Muscle of arm (tissue), 12 donors: ENCODE measurements around the gene EGFLAM. TPM values are rescaled to one million over a fixed set of nuclear protein-coding genes. Genes with fewer than 3 reads are reported as not detected.
"Not testable (repeated sequence)": the region's sequence is repeated elsewhere in the genome, so short reads cannot be mapped to it uniquely, and the experiment has no call there.

Experiments used
- DNase-seq: peaks from one replicate; pipeline ENCODE4 v3.0.0-alpha.2; 2013
- polyA plus RNA-seq, 12 donors: library from polyadenylated mRNA; unstranded; fragments of 120-200 nt; gene quantifications; one replicate each; pipeline ENCODE4 v1.2.1, GENCODE V29; 2013; ENCODE audit not compliant: insufficient read length in 12 of 12

The EGFLAM gene
- polyA plus RNA-seq, 12 donors, result 33.7 to 61.3 (median 49.3) TPM; not detected in 1

DNA sequence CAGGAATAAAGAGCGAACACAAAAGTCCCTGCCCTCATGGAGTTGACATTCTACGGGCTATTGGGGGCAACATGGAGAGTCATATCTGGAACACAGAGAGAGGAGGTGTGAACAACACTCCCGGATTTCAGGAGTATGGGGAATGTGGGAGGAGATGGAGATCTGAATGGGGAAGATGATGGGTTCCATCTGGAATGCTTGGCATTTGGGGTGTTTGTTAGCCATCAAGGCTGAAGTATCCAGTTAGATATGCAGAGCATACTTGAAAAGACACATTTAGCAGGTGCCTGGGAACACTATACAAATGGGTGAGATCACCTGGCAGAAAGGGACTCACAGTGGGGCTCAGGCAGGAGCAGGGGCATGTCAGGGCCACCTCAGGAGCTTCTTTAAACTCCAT lies 61.1 kb downstream of the EGFLAM start:
- DNase-seq, result no peak

DNA sequence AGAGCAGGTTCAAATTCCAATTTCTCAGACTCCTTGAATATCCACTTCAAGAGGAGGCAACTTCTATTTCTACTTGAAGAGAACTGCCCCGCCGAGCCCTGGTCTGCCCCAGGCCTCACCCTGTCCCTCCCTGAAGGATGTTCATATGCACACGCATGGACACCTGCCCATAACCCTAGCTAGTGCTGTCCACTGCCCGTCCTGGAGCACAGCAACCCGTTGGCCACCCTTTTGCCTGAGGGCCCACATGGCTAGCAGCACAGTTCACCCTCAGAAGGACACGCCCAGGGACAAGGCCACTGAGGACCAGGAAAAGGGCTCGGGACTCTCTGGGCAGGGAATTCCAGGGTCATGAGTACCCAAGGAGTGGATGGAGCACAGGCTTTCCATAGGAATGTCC lies 63.6 kb downstream of the EGFLAM start:
- no peak for DNase-seq

DNA sequence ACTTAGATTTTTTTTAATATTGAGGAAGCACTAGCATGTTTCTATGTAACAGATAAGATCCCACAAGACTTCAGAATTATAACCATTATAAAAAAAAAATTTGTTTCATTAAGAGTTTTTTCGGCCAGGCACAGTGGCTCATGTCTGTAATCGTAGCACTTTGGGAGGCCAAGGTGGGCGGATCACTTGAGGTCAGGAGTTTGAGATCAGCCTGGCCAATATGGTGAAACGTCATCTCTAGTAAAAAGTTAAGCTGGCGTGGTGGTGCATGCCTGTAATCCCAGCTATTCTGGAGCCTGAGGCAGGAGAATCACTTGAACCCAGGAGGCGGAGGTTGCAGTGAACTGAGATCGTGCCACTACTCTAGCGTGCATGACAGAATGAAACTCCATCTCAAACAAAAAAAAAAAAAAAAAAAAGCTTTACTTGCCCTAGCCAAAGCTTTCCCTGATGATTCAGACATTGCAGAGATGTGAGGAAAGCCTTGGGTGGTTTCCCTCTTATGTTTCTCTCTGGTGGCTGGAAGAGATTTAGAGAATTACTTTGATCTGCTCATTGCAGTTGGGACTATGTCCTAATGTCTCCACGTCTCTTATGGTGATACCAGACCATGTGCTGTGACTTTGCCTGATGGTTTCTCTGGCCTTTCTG lies 65.4 kb downstream of the EGFLAM start:
- DNase-seq, result no peak

DNA sequence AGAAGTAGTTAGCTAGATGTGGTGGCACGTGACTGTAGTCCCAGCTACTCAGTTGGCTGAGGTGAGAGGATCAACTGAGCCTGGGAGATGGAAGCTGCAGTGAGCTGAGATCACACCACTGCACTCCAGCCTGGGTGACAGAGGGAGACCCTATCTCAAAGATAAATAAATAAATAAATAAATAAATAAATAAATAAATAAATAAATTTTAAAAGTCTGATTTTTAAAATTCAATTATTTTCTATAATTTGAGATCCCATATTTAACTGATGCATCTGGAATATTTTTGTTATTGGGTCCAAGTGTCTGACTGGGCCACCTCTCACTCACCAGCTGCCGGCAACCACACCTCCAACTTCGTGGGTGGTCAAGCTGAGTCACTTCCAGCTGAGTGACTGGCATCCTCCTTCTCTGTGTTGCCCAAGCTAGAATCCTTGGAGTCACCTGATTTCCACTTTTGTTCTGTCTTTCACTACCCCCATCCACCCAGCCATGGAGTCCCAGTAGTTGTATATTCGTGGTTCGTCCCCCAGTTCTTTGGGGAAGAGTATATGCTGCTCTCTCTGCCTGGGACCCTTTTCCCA lies 70.9 kb downstream of the EGFLAM start:
- DNase-seq, result no peak

DNA sequence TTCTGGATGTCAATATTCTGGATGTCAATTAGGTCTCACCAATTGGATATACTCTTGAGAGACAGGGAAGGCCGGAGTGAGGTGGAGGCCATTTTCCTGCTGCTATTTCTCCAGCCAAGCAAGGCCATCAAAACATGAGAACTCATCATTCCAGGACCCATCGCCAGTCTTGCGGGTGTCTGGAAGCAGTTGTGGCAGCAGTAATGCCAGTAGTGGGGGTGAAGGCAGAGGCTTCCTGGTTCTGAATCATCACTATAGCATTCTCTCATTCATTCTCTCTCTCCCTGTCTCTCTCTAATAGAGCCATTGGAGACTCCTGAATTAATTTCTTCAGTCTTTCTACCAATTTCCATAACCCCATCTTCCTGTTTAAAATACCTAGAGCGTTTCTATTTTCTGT lies 71.8 kb downstream of the EGFLAM start:
- DNase-seq, result no peak

DNA sequence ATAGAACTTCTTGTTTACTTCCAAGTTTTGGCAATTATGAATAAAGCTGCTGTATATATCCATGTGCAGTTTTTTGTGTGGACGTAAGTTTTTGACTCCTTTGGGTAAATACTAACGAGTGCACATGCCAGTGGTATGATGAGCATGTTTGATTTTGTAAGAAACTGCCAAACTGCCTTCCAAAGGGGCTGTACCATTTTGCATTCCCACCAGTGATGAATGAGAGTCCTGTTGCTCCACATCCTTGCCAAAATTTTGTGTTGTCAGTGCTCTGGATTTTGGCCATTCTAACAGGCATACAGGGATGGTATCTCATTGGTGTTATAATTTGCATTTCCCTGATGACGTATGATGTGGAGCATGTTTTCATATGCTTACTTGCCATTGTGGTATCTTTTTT lies 73.5 kb downstream of the EGFLAM start:
- no peak for DNase-seq

DNA sequence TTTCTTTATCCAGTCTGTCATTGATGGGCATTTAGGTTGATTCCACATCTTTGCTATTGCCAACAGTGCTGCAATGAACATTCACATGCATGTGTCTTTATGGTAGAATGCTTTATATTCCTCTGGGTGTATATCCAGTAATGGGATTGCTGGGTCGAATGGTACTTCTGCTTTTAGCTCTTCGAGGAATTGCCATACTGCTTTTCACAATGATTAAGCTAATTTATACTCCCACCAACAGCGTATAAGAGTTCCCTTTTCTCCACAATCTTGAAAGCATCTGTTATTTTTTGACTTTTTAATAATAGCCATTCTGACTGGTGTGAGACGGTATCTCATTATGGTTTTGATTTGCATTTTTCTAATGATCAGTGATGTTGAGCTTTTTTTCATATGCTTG lies 74.8 kb downstream of the EGFLAM start:
- not testable (repeated sequence) for DNase-seq

DNA sequence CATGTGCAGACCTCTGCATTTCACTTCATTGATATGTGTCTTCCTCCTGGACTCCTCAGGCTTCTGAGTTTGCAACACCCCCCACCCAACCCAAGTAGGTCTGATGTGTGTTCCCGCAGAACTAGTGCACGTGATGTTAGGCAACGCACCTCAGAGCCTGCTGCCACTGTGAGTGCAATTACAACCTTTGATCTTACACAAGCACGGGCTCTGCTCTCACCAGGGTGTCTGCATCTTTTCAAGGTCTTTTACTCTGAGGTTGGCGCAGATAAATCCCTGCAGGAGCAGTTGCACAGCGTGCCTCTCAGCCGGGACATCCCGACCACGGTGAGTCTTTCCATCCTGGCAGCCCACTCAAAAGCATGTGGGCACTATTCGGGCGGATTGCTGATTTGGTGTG lies 80.1 kb downstream of the EGFLAM start:
- no peak for DNase-seq

DNA sequence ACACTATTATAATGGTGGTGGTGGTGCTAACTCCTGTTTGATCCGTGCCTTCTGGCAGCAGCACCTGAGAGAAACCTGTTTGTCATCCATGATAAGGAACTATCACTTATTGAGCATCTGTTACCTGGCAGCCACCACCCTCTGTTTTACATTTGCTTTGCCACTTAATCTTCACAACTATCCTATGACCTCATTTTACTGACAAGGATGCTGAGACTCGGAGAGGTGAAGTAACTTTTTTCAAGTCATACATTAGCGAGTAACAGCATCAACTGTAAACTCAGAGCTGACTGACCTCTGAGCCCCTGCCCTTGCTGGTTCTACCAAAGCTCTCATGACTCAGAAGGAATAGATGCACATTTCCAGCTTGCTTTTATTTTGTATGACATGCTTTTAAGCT lies 81.1 kb downstream of the EGFLAM start:
- no peak for DNase-seq

DNA sequence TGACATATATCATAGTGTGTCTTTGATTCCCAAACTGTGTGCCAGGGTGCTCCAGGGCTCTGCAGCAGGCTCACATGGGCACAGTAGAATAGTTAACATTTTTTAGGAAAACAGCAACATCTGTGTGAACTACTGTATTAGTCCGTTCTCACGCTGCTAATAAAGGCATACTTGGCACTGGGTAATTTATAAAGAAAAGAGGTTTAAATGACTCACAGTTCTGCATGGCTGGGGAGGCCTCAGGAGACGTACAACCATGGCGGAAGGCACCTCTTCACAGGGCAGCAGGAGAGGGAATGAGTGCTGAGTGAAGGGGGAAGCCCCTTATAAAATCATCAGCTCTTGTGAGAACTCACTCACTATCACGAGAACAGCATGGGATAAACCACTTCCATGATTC lies 82.7 kb downstream of the EGFLAM start:
- no peak for DNase-seq

DNA sequence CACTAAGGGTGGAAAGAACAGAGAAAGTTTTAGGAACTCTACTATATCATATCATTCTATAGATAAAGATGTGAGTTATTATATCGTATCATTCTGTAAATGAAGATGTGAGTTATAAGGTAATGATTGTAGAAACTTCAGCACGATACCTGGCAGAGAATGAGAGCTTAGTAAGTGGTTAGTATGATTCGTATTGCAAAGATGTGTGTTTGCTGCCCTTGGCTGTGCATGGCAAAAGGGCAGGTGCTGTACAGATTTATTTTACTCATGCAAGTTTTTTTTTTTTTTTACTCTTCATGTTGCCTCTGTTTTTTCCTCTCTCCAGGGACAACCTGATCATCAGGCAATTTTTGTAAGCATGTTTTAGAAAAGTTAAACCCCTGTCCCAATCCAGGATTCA lies 83.3 kb downstream of the EGFLAM start:
- DNase-seq, result no peak

DNA sequence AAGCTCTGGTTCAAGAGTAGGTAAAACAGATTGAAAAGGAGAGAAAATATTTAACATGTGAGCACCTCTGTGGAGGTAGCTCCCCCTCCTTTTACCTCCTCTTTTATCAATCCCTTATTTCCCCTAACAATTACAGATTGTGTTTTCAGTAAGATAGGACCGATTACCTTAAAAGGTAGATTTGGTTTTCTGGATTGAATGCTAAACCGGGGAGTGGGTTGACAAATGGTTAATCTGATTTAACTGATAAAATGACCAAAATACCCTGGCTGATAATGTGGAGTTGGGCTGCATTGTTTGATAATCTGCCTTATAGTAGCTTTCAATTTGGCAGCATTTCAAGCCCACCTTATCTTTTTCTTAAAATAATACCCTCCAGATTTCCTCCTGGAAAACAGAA lies 83.9 kb downstream of the EGFLAM start:
- no peak for DNase-seq

DNA sequence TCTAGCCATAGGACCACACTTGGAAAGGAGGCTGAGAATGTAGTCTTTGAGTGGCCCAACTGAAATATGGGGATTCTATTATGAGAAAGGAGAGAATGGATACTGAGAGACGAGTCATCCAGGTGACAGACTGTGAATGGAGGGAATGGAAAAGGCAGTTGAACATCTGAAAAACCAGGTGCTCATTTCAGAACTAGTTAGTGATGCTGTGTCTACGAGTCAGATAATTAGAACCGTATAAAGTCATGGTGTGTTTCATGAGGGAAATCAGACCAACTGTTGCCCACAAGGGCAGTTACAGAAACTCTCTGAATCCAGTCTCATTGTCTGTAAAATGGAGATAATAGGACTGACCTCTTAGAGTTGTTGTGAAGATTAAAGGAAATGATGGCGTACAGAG lies 86.5 kb downstream of the EGFLAM start:
- DNase-seq, result no peak

DNA sequence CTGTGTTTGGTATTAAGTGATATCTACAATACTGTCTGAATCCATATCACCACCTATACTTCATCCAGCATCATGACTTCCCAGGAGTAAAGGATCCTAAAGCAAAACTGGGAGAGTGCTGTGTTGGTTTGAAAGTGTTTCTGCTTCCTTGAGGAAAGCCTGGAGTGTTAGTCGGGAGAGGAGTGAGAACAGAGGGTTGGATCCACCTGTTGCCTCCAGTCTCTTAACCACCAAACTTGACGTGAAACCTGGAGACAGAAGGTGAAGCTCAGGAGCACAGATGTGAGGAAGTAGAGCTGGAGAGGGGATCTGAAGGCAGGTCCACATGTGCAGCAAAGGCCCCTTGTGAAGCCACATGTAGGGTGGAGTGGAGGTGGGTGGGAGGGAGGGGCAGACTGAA lies 88.2 kb downstream of the EGFLAM start:
- DNase-seq, result no peak

DNA sequence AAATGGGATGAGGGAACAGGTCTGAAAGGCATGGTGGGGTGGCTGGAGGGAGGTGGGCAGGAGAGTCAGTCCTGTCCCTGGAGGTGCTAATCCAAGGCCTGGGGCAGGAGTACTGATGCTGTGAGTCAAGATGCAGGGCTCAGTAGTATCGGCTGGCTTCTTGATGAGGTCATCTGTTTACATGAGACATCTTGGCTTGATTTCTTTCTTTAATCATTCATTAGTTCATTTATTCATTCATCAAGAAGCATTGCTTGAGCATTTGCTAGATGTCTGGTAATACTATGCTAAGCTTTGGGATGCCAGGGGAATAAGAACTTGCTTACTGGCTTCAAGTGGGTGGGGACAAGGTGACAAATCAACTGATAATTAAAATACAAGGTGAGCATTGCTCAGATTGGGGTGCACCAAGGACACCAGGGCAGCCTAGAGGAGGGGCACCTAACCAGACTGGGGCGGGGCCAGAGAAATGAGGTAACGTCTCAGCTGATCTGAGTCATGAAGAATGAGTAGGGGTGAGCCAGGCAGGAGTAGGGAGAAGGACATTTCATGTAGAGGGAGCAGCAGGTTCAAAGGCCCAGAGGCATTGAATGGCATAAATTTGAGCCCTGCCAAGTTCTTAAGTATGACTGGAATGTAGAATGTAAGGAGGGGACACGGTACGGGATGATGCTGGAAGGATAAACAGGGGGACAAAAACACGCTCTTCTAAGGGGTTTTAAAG lies 88.8 kb downstream of the EGFLAM start:
- no peak for DNase-seq

DNA sequence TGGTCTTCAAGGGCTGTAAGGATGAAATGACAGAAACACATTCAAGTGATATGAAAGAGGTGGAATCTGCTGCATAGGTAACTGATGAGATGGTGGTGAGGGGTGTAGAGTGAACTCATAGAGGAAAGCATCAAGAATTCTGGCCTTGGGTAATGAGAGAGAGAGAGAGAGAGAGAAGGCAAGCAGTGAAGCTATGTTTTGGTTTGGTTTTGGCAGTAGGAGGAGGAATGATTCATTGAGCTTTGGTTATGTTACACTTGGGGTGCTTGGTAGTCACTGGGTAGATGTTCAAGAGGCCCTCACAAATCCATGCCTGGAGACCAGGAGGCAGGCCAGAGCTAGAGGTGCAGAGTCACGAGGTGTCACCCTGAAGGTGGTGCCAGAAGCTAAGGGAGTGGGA lies 89.5 kb downstream of the EGFLAM start:
- no peak for DNase-seq

DNA sequence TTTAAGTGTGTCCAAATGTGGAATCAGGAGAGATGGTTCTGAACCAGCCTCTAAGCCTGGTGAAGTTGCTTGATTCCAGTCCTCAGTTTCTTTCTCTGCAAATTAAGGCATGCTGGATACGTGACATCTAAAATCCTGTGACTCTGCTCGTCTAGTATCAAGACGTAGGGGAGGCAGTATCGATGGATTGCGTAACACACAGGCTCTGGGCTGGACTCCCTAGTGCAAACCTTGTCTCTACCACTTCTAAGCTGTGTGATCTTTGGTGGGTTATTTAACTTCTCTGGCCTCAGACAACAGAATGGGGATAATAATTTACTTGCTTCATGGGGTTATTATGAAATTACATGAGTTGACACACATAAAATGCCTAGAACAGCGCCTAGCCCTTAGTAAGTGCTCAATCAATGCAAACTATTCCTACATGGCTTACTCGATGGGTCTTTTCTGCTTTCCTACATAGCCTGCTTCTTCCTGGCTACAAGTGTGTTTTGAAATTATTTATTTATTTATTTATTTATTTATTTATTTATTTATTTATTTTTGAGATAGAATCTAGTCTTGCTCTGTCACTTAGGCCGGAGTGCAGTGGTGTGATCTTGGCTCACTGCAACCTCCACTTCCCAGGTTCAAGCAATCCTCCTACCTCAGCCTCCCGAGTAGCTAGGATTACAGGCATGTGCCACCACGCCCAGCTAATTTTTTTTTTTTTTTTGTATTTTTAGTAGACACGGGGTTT lies 102.1 kb downstream of the EGFLAM start:
- no peak for DNase-seq

DNA sequence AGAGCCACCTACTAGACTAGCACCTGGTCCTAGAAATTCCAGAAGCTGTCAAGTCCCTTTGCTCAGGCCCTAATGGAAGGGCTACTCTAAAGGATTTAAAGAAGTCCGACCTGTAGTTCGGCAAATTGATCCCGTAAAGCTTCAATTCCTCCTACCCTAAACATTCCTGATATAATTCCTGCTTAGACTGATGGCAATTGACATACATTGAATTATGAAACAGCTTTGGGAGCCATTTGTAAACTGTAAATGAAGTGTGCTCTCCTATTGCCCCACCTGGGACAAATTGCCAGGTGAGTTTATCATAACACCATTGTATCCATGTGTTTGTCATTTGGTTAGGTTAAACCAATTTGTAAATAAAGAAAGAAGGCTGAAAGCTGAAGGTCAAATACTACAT lies 104.4 kb downstream of the EGFLAM start:
- DNase-seq, result no peak

DNA sequence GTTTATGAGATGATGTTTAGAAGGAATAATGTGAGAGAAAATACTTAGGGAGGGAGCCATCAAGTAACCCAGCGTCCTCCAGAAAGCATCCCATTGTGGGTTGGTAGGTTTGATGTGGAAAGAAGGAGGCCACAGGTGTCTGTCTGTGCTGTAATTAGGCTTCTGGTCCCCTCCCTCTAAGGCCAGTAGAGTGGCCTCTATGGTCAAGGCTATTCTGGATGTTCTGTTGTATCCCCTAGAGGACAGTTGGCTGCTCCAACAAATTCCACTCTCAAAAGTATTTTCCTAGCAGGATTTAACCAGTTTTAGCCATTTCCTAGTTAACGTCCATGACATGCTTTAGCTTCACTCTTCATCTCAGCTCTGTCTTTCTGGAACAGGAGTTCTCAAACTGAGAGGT lies 106.5 kb downstream of the EGFLAM start:
- DNase-seq, result no peak

DNA sequence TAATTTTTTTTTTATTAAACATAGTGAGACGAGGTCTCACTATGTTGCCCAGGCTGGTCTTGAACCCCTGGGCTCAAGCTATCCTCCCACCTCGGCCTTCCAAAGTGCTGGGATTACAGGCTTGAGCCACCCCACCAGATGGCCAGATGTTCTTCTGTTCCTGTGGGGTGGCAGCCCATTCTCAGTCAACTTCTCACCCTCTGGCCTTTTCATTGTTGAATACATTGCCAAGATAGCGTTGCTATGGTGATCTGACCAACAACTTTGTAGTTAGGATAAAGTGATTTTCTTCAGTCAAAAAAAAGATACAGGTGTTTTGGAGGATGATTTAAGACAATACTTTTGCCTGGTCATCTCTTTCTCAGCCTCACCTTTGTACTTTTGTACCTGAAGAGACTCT lies 109.1 kb downstream of the EGFLAM start:
- no peak for DNase-seq

DNA sequence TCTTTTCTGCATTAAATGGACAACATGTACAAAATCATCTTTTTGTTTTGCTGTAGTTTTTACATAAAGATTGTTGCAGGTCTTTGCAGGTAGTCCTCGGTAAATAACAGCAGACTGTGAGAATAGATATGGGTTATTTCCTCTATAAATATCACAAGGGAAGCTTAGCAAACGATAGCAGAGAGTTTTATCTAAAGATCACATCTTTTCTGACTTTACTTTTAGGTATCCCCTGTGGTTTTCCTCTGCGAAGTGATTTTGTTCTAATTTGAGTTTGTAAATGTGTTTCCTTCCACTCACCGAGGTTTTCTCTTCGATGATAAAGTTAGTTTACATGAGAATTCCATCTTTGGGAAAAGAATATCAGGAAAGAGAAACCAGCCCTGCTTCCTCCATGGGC lies 109.6 kb downstream of the EGFLAM start:
- no peak for DNase-seq

DNA sequence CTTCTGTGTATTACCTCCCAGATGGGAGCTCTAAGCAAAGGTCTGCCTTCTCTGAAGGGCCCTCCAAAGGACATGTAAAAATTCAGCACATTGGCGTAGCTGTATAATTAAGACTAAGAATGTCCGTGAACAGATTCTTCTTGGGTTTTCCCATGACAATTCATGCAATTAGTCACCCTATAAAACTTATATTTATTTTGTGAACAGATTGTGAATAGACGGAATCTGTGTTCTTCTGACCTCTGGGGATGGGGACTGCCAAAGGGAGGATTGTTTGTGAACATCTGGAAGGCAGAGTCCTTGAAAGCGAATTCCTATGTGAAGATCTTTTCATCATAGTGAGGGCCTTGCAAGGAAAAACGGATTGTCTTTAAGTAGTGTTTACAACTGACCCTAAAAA lies 111.3 kb downstream of the EGFLAM start:
- no peak for DNase-seq
